HG02678 (cell line): ENCODE measurements around the gene CLINT1.

ENCODE experiments used
- ATAC-seq: cut with Tn5 transposase; IDR thresholded peaks from one replicate; pipeline ENCODE4 v1.9.1; 2021; ENCODE audit warnings: mild to moderate bottlenecking, moderate library complexity; ENCODE audit not compliant: unreplicated experiment

Gene CLINT1

GRCh38 chr5:157766442-157766841 is 92.5 kb downstream of the CLINT1 start:
- no peak for ATAC-seq

DNA sequence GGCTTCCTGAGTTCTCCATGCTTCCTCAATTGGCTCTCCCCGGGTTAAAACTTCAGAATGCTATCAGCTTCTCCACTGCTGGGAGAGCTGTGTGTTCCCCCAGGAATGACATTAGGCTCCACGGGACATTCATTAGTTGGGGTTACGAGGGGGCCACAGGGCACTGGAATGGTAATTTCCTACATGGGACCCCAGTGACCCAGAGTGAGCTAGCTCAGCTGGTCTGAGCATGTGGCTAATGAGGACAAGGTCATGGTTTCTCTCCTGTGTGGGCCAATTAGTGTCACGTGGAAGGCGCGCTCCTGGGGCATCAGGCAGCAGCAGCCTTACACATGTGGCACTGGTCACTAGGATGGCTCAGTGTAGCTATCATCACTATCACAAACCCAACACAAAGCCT is 94.4 kb downstream of the CLINT1 start:
- no peak for ATAC-seq

DNA sequence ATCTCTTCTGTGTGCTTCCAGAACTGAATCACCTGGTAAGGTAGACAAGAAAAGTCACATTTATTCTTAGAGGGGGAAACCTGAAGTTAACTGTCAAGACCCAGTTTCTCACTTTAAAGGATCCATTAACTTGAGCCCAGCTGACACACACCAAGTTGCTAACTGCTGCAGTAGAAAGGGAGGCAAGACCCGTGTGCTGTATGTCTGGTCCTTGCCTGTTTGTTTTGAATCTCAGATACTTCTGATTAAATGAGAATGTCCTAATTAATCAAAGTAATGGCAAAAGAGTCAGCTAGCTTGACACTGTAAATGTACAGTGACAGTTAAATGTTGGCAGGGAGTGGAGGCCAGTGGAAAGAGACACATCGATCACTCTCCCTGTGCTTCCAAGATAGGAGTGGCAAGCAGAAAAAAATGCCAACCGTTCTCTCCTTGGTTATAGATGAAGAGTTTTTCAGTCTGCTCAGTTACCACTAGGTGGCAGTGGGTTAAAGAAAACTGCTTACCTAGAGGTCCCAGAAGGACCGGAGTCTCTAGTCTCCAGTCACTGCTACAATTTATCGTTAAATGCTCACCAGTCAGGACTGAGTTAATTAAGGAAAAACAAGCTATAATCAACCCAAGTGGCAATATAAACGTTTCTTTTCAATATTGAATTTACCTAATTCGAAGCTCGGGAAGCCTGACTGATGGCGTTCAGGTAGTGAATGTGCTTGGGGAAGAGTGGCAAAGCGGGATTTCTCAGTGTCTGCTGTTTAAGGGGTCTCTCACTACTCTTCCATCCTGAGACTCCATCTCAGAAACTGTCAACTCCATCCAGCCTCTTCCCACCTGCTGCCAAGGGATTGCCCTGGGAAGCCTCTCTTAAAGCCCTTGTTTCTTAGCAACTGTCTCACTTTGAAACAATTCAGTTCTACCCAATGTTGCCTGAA is 97.0 kb downstream of the CLINT1 start:
- ATAC-seq, result peak; percentile 77

DNA sequence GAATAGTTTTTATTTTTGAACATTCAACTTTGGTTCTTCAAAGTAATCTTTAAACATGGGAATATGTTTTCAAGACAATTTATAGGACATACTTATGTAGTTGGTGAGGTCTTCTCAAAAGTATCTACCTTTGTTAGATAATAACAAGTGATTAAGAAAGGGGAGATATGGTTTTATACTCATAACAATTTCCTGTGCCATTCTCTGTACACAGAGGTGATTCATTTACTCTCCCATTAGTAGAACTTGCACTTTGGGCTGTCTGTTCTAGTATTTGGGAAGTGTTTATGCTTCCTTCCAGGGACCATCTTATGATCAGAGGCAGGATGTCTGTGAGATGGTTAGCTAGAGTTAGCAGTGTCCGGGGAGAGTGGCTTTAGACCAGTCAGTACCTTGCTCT is 100.2 kb downstream of the CLINT1 start:
- no peak for ATAC-seq

DNA sequence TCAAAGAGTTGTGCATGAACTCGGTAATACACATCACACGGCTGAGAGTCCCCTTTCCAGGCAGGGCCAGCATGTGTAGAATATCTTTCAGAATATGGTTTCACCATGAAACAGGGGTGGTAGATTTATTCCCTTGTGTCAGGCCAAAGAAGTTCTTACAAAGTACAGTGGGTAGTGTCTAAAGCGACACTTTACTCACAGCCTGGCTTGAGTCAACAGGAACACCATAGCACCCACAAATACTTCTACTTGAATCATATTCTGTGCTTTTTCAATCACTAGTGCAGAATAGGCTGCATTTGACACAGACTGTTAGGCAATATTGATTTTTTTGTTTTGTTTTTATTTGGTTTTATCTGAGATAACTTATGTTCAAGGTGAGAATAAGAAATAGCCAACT is 102.8 kb downstream of the CLINT1 start:
- ATAC-seq, result no peak

- ATAC-seq, result no peak
Observed at GRCh38 chr5:157750320-157750719, 108.6 kb downstream of the CLINT1 start.

DNA sequence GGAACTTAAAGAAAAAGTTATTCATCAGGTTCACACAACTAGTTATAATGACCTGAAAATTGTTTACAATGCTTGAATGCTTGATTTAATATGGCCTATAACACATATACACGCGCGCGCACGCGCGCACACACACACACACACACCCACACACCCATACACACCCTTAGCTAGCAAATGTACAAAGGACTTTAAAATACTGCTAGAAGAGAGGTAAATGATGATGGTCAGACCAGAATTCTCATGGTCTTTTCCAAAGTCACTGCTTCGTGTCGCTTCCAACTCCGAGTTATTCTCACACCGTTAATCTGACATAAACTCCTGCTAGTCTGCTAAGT is 109.5 kb downstream of the CLINT1 start:
- ATAC-seq, result no peak

DNA sequence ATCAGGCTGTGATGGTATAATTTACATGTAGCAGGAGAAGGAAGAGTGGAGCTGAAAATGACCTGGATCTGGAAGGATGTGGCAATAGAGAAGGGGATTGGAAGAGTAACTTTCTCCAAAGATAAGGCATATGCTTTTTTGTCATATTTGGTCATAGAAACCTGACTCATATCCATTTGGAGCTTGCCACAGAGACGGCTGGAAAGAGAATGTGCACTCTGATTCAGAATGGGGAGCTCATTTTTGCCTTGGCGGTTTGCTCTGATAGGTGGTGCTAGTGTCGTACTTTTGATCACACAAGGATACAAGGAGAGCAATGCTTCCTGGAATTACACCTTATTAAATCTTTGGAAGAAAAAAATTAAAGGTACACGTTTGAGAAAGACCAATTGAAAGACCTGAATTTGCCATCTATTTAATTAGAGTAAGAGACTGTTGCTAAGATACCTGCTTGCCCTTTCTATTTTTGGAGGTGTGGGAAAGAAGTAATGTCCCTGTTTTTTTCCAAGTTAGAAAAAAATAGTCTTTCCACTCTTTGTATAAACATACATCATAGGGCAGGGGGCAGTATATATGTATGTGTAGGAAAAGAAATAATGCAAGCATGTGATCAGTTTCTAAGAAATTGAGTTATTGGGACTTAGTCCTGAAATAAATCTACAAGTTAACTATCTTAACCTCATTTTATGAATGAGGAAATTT is 110.0 kb downstream of the CLINT1 start:
- no peak for ATAC-seq

DNA sequence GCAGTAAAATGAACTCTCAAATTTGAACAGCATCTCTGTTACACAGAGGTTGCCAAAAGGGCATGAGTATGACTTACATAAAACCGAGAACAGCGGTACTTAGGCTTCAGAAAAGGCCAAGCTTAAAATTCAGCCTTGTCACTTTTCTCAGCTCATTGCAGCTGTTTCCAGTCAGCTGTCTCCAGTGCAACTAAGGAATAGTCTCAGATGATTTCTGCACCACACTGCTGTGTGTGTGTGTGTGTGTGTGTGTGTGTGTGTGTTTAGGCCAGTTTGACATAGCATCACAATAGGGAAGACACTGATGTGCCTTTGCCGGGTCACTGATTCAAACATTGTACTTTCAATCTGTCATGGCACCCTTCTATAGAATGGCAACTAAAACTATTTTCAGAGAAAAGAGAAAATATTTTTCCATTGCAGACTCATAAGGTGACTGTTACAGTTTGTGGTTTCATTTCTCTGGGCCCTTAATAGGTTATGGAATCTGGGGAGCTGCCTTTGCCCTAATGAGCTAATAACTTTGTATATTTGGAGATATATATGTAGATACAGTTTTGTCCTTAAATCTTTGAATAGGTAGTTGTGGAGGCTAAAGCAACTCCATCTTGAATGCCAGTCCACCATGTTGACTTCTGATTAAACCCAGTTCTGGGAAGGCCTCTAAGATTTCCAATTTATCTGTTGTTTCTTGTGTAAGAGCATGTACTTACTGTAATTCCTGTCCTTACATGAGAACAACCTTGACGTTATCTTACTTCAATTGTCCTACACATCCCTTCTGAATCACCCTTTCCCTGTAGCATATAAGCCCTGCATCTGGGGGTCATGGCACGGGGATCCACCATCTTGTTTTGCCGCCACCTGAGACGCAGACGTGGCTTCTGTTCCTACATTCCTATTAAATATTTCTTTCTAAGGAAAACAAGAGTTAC is 110.9 kb downstream of the CLINT1 start:
- ATAC-seq, result no peak

GRCh38 chr5:157747173-157747740 is 111.7 kb downstream of the CLINT1 start:
- no peak for ATAC-seq

DNA sequence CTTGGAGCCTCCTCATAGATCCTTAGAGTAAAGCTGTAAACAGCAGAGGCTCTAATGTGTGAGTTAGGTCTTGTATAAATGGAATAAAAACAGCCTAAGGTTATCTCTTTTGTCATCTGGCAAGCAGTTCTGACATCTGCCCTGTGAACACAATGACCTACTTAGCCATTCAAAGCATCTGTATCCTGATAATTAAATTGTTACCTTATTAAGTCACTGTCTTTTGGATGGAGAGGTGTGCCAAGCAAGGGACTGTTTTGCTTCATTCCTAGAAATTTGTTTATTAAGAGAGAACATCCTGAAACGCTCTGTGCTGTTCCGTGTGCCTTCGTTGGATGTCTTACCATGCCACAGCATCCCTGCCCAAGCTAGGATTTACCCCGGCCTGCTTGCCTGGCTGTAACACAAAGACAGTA is 113.9 kb downstream of the CLINT1 start:
- ATAC-seq, result no peak

- peak; percentile 28 for ATAC-seq
Observed at GRCh38 chr5:157744051-157745011, 114.6 kb downstream of the CLINT1 start.

DNA sequence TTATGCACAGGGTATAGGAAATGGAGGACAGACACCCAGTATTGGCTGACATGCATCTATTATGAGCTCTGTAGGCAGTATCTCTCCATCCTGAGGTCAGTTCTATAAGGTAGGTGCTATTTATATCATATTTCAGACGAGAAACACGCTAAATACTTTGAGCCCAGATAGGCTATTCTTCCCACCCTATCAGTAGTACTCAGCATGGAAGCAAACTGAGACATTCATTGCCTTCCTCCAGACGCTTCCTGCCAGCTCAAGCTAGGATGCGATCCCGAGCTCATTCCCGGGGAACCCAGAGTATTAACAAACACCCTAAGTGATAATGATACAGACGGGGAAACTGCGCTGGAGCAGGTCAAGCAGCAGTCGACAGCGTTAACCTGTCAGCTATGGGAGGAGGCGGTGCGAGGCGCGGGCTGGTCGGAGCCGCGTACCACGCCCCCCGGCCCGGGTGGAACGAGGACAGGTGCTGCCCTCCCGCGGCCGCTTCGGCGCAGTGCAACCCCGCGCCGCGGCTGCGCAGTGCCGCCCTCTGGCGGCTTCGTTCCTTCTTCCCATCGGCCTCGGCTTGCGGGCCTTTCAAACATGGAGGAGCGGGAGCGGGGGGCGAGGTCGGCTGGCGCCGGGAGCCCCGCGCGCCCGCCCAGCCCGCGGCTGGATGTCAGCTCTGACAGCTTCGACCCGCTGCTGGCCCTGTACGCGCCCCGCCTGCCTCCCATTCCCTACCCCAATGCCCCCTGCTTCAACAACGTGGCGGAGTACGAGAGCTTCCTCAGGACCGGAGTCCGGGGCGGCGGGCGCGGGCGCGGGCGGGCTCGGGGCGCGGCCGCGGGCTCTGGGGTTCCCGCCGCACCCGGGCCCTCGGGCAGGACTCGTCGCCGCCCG is 115.5 kb downstream of the CLINT1 start, which contains the start of gene LSM11:
LSM11 (plus strand) TSS at position 550 of the 888 bp plus-strand sequence; CDS start at position 589, 39 bp downstream.
- peak; percentile 93 for ATAC-seq

DNA sequence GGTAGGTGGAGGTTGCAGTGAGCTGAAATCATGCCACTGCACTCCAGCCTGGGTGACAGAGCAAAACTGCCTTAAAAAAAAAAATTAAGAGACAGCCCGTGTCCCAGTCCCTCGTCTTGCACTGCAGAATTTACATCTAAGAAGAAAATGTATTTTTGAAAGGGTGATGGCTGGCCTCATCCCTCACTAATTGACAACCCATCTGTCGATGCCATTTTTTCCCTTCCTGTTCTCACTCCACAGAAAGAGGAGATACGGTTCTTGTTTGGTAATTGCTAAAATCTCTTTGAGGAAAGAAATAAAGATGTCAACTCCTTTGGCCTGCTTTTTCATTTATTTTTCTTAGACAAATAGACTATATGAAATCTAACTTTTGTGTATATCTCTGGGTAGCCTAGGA is 117.8 kb downstream of the CLINT1 start:
- no peak for ATAC-seq

DNA sequence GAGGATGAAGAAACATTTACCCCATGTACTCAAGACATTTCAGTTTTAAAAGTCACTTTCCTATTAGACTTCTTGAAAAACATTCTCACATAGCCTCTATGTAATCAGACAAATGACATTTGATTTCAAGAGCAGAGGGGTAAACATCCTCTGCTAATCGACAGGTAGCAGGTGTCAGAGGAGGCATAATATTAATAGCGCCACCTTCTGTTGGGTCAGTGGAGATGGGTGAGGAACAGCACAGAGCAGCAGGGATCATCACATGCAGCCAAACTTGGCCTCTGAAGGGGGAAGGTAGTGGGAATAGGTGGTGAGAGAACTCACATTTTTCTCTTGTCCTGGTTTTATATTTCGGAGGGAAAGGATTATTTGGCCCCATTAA is 118.7 kb downstream of the CLINT1 start:
- no peak for ATAC-seq

DNA sequence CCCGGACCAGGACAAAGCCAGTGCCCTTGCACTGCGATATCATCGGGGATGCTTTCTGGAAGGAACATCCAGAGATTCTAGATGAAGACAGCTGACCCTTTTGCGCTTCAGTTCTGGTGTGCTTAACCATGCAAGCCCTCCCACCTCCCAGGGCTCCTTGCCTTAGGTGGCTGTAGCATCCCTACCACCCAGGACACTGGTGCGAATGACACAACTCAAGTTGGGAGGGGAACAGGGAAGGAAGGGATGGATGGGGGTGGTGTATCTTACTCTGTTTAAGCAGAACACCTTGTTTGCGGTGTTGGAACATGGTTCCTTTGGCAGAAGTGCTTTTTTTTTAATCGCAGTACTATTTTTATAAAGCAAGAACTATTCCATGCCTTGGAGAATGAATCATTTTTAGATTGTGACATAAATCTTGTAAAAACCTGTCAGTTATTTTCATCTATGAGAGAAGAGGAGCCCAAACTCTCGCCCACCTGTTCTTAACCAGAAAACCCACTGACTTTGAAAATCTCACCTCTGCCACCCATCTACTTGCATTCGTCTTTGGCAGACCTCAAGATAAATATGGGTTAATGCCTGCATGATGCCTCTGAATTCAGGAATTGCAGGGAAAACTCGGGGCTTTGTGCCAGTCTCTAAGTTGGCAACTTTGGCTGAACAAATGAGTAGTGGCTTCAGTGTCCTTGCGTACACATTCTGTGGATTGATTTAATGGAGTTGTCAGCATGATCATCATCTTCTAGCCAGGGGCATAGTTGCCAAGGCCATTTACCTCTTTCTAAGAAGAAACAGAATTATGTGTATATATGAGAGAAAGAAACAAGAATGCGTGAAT is 119.3 kb downstream of the CLINT1 start:
- ATAC-seq, result no peak

DNA sequence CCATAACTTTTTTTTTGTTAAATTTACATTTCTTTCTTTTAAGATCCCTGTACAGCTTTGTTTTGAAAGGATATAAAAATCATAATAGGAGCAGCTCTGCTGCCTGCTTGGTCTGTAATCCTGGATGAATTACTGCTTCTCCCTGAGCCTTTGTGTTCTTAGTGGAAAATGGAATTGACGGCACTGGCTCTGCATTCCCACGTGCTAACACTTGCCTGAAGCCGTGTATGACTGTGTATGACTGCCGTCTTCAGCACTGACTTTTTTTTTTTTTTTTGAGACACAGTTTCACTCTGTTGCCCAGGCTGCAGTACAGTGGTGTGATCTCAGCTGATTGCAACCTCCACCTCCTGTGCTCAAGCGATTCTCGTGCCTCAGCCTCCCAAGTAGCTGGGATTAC is 123.0 kb downstream of the CLINT1 start:
- no peak for ATAC-seq
